K562 (cell line): ENCODE data around the gene INPP5D. TPM values are rescaled to one million over a fixed set of nuclear protein-coding genes. Genes with fewer than 3 reads are reported as not detected.

Experiments used
- ATAC-seq: fragments of 200-7000 bp; cut with Tn5 transposase; 3 replicates; pipeline ENCODE4 v1.9.1; 2020; ENCODE audit warnings: moderate library complexity
- BruUV-seq: library from RNA; stranded (reverse); fragments of 400-500 nt; replicated peaks from 2 replicates; lab custom pipeline; 2021; lab: Mats Ljungman, UMichigan
- CTCF ChIA-PET: fragments of 300-600 bp; formaldehyde crosslinking; extraction: SDS; loops from one replicate; lab custom pipeline; 2021; ENCODE audit warnings: low intra/inter-chr PET ratio; lab: Yijun Ruan, JAX
- POLR2A ChIA-PET: fragments of 300-600, 350-650 bp; sonication (Branson Sonifier 250); formaldehyde crosslinking; extraction: SDS; loops from one replicate; lab custom pipeline; 2021; ENCODE audit warnings: antibody characterized with exemption, inconsistent platforms; lab: Yijun Ruan, JAX
- DNase-seq, 4 experiments: peaks; one replicate each; pipeline versions ENCODE4 v3.0.0 to v3.0.0-alpha.2; 2011 to 2018; ENCODE audit warnings: low spot score in 3 of 4, mixed read lengths in 3 of 4; ENCODE audit errors: extremely low read depth in 1 of 4
- FAIRE-seq: peaks from 2 replicates; lab custom pipeline; 2011; peaks lifted over from hg19 to GRCh38; lab: Jason Lieb, UNC
- H2AFZ ChIP-seq: 2 replicates; pipeline ENCODE4 v1.6.0; 2011; ENCODE audit warnings: low read depth, low read length, control low read depth, inconsistent platforms
- H3K27ac ChIP-seq: fragments of 200-600 bp; 3 replicates; pipeline ENCODE4 v1.8.0; 2011; ENCODE audit warnings: low read depth, mild to moderate bottlenecking, control low read depth, inconsistent platforms, low read length, moderate library complexity, mixed read lengths; ENCODE audit errors: extremely low read depth
- H3K27me3 ChIP-seq, 2 experiments: fragments of 300-600 bp in 1 of 2; 2 replicates in 1 of 2; 3 replicates in 1 of 2; pipeline versions ENCODE4 v1.6.0 to v1.8.0; 2011; ENCODE audit warnings: inconsistent platforms in 2 of 2, low read length in 2 of 2, mild to moderate bottlenecking in 1 of 2, mixed read lengths in 1 of 2, moderate library complexity in 1 of 2; ENCODE audit not compliant: control insufficient read depth in 2 of 2, insufficient read depth in 2 of 2
- H3K36me3 ChIP-seq: fragments of 300-600 bp; 3 replicates; pipeline ENCODE4 v1.8.0; 2011; ENCODE audit warnings: mild to moderate bottlenecking, low read length, inconsistent platforms; ENCODE audit not compliant: control insufficient read depth, insufficient read depth
- H3K4me1 ChIP-seq, 2 experiments: fragments of 200-600 bp in 1 of 2; replicated peaks in 1 of 2; 2 replicates in 1 of 2; 3 replicates in 1 of 2; pipeline versions ENCODE4 v1.5.1 to v1.8.0; 2011; ENCODE audit warnings: inconsistent platforms in 2 of 2, low read length in 2 of 2, mild to moderate bottlenecking in 1 of 2, mixed read lengths in 1 of 2, moderate library complexity in 1 of 2; ENCODE audit not compliant: control insufficient read depth in 2 of 2, insufficient read depth in 2 of 2
- H3K4me2 ChIP-seq: 2 replicates; pipeline ENCODE4 v1.6.1; 2011; ENCODE audit warnings: low read length, control low read depth, inconsistent platforms, mixed read lengths; ENCODE audit not compliant: insufficient read depth
- H3K4me3 ChIP-seq: fragments of 200-600 bp; sonication (generic), shearing (Covaris generic); 2 replicates; pipeline ENCODE4 v1.5.1; 2016; ENCODE audit warnings: control low read depth, inconsistent platforms
- H3K79me2 ChIP-seq: fragments of 200-600 bp; 3 replicates; pipeline ENCODE4 v1.8.0; 2011; ENCODE audit warnings: low read length, inconsistent platforms; ENCODE audit not compliant: control insufficient read depth, insufficient read depth
- H3K9ac ChIP-seq, 2 experiments: 2 replicates each; pipeline versions ENCODE4 v1.6.0 to v1.6.1; 2011; ENCODE audit warnings: low read depth in 2 of 2, low read length in 2 of 2, control low read depth in 1 of 2, inconsistent platforms in 1 of 2, mild to moderate bottlenecking in 1 of 2, mixed read lengths in 1 of 2; ENCODE audit not compliant: insufficient read depth in 1 of 2
- H3K9me1 ChIP-seq: one replicate; pipeline ENCODE4 v1.6.0; 2011; ENCODE audit warnings: inconsistent platforms, mild to moderate bottlenecking, low read length, moderate library complexity; ENCODE audit not compliant: control insufficient read depth, insufficient read depth
- H3K9me3 ChIP-seq: replicated peaks from 2 replicates; pipeline ENCODE4 v1.5.1; 2011; ENCODE audit warnings: low read depth, low read length, inconsistent platforms; ENCODE audit not compliant: control insufficient read depth, insufficient read depth
- H4K20me1 ChIP-seq: replicated peaks from 2 replicates; pipeline ENCODE4 v1.6.1; 2011; ENCODE audit warnings: low read length, inconsistent platforms, mixed read lengths; ENCODE audit not compliant: control insufficient read depth, insufficient read depth
- ARID4B ChIP-seq: sonication (generic); formaldehyde crosslinking; IDR thresholded peaks from 2 replicates; pipeline ENCODE4 v1.8.0; 2022; ENCODE audit warnings: mild to moderate bottlenecking, missing genetic modification reagents
- GABPB2 ChIP-seq: fragments of 250-450 bp; sonication (Bioruptor Pico); conservative IDR thresholded peaks from 2 replicates; pipeline ENCODE4 v1.5.1; 2021; ENCODE audit warnings: mild to moderate bottlenecking
- HIVEP1 ChIP-seq: fragments of 250-450 bp; sonication (Bioruptor Pico); IDR thresholded peaks from 2 replicates; pipeline ENCODE4 v1.4.0; 2020; ENCODE audit warnings: mild to moderate bottlenecking
- HSF4 ChIP-seq: fragments of 250-450 bp; sonication (Bioruptor Pico); IDR thresholded peaks from 2 replicates; pipeline ENCODE4 v2.1.2; 2022; ENCODE audit warnings: mild to moderate bottlenecking, moderate library complexity, borderline replicate concordance
- NRF1 ChIP-seq, 2 experiments: fragments of 450-650 bp; IDR thresholded peaks in 1 of 2; conservative IDR thresholded peaks in 1 of 2; 2 replicates each; pipeline ENCODE4 v1.6.1; 2014; ENCODE audit warnings: mild to moderate bottlenecking in 2 of 2
- POLR3A ChIP-seq: IDR thresholded peaks from 2 replicates; pipeline ENCODE4 v1.6.1; 2011; ENCODE audit warnings: borderline replicate concordance, mild to moderate bottlenecking, moderate library complexity; ENCODE audit not compliant: insufficient read length, insufficient read depth; ENCODE audit errors: extremely low read depth
- POLR3G ChIP-seq: IDR thresholded peaks from 2 replicates; pipeline ENCODE4 v1.6.1; 2011; ENCODE audit not compliant: insufficient read length, insufficient replicate concordance; ENCODE audit errors: extremely low read depth
- RFX7 ChIP-seq: fragments of 250-450 bp; sonication (Bioruptor Pico); IDR thresholded peaks from 2 replicates; pipeline ENCODE4 v1.5.1; 2021; ENCODE audit warnings: mild to moderate bottlenecking
- SAFB2 ChIP-seq: fragments of 200-400 bp; formaldehyde crosslinking; IDR thresholded peaks from 2 replicates; pipeline ENCODE4 v1.6.1; 2018; ENCODE audit warnings: borderline replicate concordance, low read length, low read depth, moderate library complexity; ENCODE audit not compliant: severe bottlenecking
- SPI1 ChIP-seq: IDR thresholded peaks from 2 replicates; pipeline ENCODE4 v1.6.1; 2011; ENCODE audit warnings: low read depth, low read length, control low read depth, borderline replicate concordance
- ZNF165 ChIP-seq: fragments of 250-450 bp; sonication (Bioruptor Pico); IDR thresholded peaks from 2 replicates; pipeline ENCODE4 v1.4.0; 2020; ENCODE audit warnings: borderline replicate concordance
- ZNF384 ChIP-seq: IDR thresholded peaks from 2 replicates; pipeline ENCODE4 v1.6.1; 2012; ENCODE audit warnings: low read depth, low read length, improper control_type of control experiment
- ZNF445 ChIP-seq: fragments of 250-450 bp; sonication (Bioruptor Pico); IDR thresholded peaks from 2 replicates; pipeline ENCODE4 v1.4.0; 2020; ENCODE audit warnings: low read depth, mild to moderate bottlenecking, moderate library complexity
- WGBS: fragments of 100-300 bp; shearing (Covaris generic); methylation state at CpG from one replicate; pipeline ENCODE4 v1.1.6; 2016; ENCODE audit warnings: low coverage, mixed read lengths; ENCODE audit not compliant: insufficient coverage; ENCODE audit errors: missing lambda C conversion rate; 5-methylcytosine and 5-hydroxymethylcytosine counted together
- in situ Hi-C: fragments of 300-500 bp; cut with MboI; formaldehyde crosslinking; loops from 4 replicates; pipeline ENCODE4 v1.15.0; 2018; ENCODE audit warnings: inconsistent platforms, mixed read lengths
- intact Hi-C: fragments of 100-400 bp; cut with micrococcal nuclease; formaldehyde crosslinking; loops from 2 replicates; pipeline ENCODE4 v1.14.2; 2022
- polyA plus RNA-seq, 8 experiments: library from polyadenylated mRNA; depleted of rRNA in 4 of 8; stranded (reverse) in 5 of 8; unstranded in 3 of 8; fragments of >200 nt; fragmentation: Nextera tagmentation in 2 of 8; fragmentation: Illumina TruSeq in 1 of 8; extraction: Ambion mirVana in 2 of 8; extraction: Trizol in 1 of 8; gene quantifications; 2 replicates each; pipeline versions ENCODE4 v1.2.1 to v1.2.3, GENCODE V29; 2011 to 2014; ENCODE audit warnings: inconsistent platforms in 1 of 8, missing spikeins in 1 of 8
- total RNA-seq, 7 experiments: library from RNA; depleted of rRNA in 6 of 7; stranded (reverse); fragments of >200 nt in 6 of 7; fragmentation: Illumina TruSeq in 2 of 7; extraction: Trizol in 2 of 7; gene quantifications; 2 replicates each; pipeline versions ENCODE4 v1.2.1 to v1.2.3, GENCODE V29; 2011 to 2021; ENCODE audit warnings: low replicate concordance in 1 of 7

INPP5D gene
- total and polyA plus RNA-seq, 9 of the 15 experiments (the other 6 are each of a cell fraction or from before 2014, with no cell fraction given) = 0.55 to 6.2 (median 2.2) TPM

DNA sequence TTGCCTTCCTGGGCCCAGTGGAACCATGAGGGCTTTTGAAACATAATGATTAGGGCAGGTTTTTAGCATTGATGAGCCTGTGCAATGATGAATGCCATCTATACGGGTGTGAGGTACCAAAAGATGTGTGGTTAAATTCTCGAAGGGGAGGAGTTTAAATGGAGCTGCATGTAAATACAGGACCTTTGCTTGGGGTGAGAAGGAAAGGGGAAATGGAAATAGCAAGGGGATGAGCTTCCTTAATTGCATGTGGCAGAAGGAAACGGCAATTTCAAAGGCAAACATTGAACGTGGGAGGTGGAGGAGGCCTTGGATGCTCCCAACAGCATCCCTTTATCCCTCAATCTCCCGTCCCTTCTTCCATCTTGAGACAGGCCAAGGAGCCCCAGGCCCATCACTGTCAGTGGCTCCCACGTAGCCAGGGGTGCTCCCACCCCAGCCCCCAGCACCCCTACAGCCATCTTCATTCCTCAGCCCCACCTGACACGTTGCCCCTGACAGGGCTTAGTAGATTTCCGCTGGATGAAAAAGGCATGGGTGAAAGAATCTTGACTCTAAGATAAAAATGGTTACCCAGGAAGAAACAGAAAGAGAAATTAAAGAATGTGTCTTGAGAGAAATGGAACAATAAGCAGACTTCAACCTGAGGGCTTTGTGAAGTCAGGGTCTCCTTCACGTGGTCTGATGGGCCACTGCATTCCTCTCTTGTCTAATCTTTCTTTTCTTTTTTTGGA is 32.5 kb downstream of the INPP5D start (continued):
- TF ChIP-seq HSF4 (CRISPR knock-in tag) (no peak), HIVEP1 (CRISPR knock-in tag) (no peak), ARID4B (no peak)

GRCh38 chr2:233093166-233093448 is 33.0 kb downstream of the INPP5D start:
- CTCF ChIA-PET = no interaction called here
- FAIRE-seq (no peak), DNase-seq (no peak), ATAC-seq (no peak)
- BruUV-seq = no TSS peak
- H3K9me1 ChIP-seq = peaks cover 2% of the 10 kb centered on the region
- H3K4me2 ChIP-seq = no peak overlapping the region
- WGBS = 40% methylated on average over 1 of the region's 1 CpG
- no peaks in the 10 kb centered on the region for H3K36me3 ChIP-seq
- H3K4me1 ChIP-seq = peaks cover 32 to 40% of the 10 kb centered on the region in 2 experiments
- in situ Hi-C loops = no loop called here
- POLR2A ChIA-PET = no interaction called here
- H3K79me2 ChIP-seq = no peaks in the 10 kb centered on the region
- H3K9me3 ChIP-seq = no peaks in the 10 kb centered on the region
- no peak overlapping the region; the same call in 2 of the 3 replicates for H3K27ac ChIP-seq
- no peaks in the 10 kb centered on the region for H3K27me3 ChIP-seq
- H4K20me1 ChIP-seq = no peaks in the 10 kb centered on the region
- H3K9ac ChIP-seq = no peak overlapping the region
- peak overlapping the region; percentile 53 for H2AFZ ChIP-seq
- no peak overlapping the region for H3K4me3 ChIP-seq
- intact Hi-C loops = no loop called here
- TF ChIP-seq POLR3A (no peak), SAFB2 (no peak), GABPB2 (no peak), ZNF165 (CRISPR knock-in tag) (no peak), POLR3G (no peak), ZNF384 (no peak), ZNF445 (CRISPR knock-in tag) (no peak), SPI1 (no peak), NRF1 (conservative IDR thresholded peaks at IDR 0.05 in 1 of 2, IDR thresholded peaks at IDR 0.05 in 1 of 2) (no peak), RFX7 (no peak)
